ENCODE results near the gene COPS8.

COPS8 gene

DNA sequence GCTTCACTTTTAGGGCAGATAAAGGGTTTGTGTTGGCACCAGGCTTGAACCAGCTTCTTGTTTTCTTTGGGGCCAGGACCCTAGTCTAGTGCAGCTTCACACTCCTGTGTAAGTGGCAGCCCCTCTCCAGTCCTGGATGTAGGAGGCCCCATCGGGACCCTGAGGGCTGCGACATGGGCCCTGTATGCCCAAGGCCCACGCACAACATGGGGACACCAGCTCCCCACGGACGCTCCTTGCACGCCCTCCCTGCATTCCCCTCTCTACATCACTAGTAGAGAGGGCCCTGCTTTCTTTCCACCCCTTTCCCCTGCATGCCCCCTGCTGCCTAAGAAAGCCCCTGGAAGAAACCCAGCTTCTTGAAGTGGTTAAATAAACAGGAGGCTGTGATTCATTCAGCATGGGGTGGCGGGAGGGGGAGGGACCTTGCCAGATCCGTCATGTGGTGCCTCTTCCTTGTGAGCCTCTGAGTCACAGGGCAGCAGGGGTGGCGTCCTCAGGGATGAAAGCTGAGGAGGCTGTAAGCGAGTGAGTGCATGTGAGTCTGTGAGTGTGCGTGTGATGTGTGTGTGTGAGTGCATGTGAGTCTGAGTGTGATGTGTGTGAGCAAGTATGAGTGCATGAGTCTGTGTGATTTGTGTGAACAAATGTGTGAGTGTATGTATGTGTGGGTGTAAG, 42.5 kb downstream of the COPS8 start (continued):
- peak; percentile 24; the same call in 1 of the 2 replicates for TF ChIP-seq GFI1B (tag by site-specific recombination; IDR thresholded peaks at IDR 0.05)
- peak; percentile 69 for TF ChIP-seq ZNF366 (tag by site-specific recombination; conservative IDR thresholded peaks at IDR 0.05)
- peak; percentile 29; the same call in 1 of the 2 replicates for TF ChIP-seq ZFP69B (tag by site-specific recombination; IDR thresholded peaks at IDR 0.05)
- TF ChIP-seq SP2 (tag by site-specific recombination; IDR thresholded peaks at IDR 0.05): peak; percentile 16; the same call in 1 of the 2 replicates
- peak; percentile 47; the same call in 1 of the 2 replicates for TF ChIP-seq KLF9 (tag by site-specific recombination; IDR thresholded peaks at IDR 0.05; ENCODE audit: low read depth)
- peak; percentile 95 for TF ChIP-seq ZBTB1 (tag by site-specific recombination; IDR thresholded peaks at IDR 0.05)
- TF ChIP-seq ZNF624 (tag by site-specific recombination; IDR thresholded peaks at IDR 0.05): no peak
- TF ChIP-seq SP3 (tag by site-specific recombination; IDR thresholded peaks at IDR 0.05): peak; percentile 32; the same call in 1 of the 2 replicates
- no peak for TF ChIP-seq ZNF514 (tag by site-specific recombination; IDR thresholded peaks at IDR 0.05)
- TF ChIP-seq PRDM1 (tag by site-specific recombination; IDR thresholded peaks at IDR 0.05): peak; percentile 54; the same call in 1 of the 2 replicates
- TF ChIP-seq, protein P1, sequence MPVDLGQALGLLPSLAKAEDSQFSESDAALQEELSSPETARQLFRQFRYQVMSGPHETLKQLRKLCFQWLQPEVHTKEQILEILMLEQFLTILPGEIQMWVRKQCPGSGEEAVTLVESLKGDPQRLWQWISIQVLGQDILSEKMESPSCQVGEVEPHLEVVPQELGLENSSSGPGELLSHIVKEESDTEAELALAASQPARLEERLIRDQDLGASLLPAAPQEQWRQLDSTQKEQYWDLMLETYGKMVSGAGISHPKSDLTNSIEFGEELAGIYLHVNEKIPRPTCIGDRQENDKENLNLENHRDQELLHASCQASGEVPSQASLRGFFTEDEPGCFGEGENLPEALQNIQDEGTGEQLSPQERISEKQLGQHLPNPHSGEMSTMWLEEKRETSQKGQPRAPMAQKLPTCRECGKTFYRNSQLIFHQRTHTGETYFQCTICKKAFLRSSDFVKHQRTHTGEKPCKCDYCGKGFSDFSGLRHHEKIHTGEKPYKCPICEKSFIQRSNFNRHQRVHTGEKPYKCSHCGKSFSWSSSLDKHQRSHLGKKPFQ (tag by site-specific recombination; IDR thresholded peaks at IDR 0.05): peak; percentile 91; the same call in 1 of the 2 replicates
- TF ChIP-seq, protein P2, sequence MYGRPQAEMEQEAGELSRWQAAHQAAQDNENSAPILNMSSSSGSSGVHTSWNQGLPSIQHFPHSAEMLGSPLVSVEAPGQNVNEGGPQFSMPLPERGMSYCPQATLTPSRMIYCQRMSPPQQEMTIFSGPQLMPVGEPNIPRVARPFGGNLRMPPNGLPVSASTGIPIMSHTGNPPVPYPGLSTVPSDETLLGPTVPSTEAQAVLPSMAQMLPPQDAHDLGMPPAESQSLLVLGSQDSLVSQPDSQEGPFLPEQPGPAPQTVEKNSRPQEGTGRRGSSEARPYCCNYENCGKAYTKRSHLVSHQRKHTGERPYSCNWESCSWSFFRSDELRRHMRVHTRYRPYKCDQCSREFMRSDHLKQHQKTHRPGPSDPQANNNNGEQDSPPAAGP (tag by site-specific recombination; IDR thresholded peaks at IDR 0.05): peak; percentile 83
- TF ChIP-seq ZNF19 (tag by site-specific recombination; IDR thresholded peaks at IDR 0.05; ENCODE audit: low read depth): no peak
- peak; percentile 72; the same call in 1 of the 2 replicates for TF ChIP-seq GLI4 (tag by site-specific recombination; IDR thresholded peaks at IDR 0.05)
- 0 out of 2 replicates have a peak, but pooled peaks have one; percentile 30 for TF ChIP-seq SCRT2 (tag by site-specific recombination; IDR thresholded peaks at IDR 0.05)
- TF ChIP-seq ZNF391 (tag by site-specific recombination; IDR thresholded peaks at IDR 0.05; ENCODE audit: borderline replicate concordance, low read depth): peak; percentile 85; the same call in 1 of the 2 replicates
- TF ChIP-seq, protein P3, sequence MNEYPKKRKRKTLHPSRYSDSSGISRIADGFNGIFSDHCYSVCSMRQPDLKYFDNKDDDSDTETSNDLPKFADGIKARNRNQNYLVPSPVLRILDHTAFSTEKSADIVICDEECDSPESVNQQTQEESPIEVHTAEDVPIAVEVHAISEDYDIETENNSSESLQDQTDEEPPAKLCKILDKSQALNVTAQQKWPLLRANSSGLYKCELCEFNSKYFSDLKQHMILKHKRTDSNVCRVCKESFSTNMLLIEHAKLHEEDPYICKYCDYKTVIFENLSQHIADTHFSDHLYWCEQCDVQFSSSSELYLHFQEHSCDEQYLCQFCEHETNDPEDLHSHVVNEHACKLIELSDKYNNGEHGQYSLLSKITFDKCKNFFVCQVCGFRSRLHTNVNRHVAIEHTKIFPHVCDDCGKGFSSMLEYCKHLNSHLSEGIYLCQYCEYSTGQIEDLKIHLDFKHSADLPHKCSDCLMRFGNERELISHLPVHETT (tag by site-specific recombination; IDR thresholded peaks at IDR 0.05): peak; percentile 76
- peak; percentile 44; the same call in 1 of the 2 replicates for TF ChIP-seq ZNF843 (tag by site-specific recombination; IDR thresholded peaks at IDR 0.05)
- TF ChIP-seq, protein P4, sequence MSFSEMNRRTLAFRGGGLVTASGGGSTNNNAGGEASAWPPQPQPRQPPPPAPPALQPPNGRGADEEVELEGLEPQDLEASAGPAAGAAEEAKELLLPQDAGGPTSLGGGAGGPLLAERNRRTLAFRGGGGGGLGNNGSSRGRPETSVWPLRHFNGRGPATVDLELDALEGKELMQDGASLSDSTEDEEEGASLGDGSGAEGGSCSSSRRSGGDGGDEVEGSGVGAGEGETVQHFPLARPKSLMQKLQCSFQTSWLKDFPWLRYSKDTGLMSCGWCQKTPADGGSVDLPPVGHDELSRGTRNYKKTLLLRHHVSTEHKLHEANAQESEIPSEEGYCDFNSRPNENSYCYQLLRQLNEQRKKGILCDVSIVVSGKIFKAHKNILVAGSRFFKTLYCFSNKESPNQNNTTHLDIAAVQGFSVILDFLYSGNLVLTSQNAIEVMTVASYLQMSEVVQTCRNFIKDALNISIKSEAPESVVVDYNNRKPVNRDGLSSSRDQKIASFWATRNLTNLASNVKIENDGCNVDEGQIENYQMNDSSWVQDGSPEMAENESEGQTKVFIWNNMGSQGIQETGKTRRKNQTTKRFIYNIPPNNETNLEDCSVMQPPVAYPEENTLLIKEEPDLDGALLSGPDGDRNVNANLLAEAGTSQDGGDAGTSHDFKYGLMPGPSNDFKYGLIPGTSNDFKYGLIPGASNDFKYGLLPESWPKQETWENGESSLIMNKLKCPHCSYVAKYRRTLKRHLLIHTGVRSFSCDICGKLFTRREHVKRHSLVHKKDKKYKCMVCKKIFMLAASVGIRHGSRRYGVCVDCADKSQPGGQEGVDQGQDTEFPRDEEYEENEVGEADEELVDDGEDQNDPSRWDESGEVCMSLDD (tag by site-specific recombination; IDR thresholded peaks at IDR 0.05): no peak
- no peak for TF ChIP-seq SCRT1 (tag by site-specific recombination; IDR thresholded peaks at IDR 0.05; ENCODE audit: borderline replicate concordance)
- TF ChIP-seq, protein P5, sequence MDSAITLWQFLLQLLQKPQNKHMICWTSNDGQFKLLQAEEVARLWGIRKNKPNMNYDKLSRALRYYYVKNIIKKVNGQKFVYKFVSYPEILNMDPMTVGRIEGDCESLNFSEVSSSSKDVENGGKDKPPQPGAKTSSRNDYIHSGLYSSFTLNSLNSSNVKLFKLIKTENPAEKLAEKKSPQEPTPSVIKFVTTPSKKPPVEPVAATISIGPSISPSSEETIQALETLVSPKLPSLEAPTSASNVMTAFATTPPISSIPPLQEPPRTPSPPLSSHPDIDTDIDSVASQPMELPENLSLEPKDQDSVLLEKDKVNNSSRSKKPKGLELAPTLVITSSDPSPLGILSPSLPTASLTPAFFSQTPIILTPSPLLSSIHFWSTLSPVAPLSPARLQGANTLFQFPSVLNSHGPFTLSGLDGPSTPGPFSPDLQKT (IDR thresholded peaks at IDR 0.05; ENCODE audit: borderline replicate concordance, low read depth, low read length): no peak
- TF ChIP-seq ZIC2 (tag by site-specific recombination; IDR thresholded peaks at IDR 0.05): peak; percentile 91
- peak; percentile 61; the same call in 1 of the 2 replicates for TF ChIP-seq RBAK (tag by site-specific recombination; IDR thresholded peaks at IDR 0.05)
- 0 out of 2 replicates have a peak, but pooled peaks have one; percentile 26 for TF ChIP-seq ZNF600 (tag by site-specific recombination; IDR thresholded peaks at IDR 0.05)
- peak; percentile 83 for TF ChIP-seq ZXDB (tag by site-specific recombination; IDR thresholded peaks at IDR 0.05)
- no peak for TF ChIP-seq MZF1 (tag by site-specific recombination; IDR thresholded peaks at IDR 0.05; ENCODE audit: borderline replicate concordance)
- TF ChIP-seq ZNF335 (tag by site-specific recombination; conservative IDR thresholded peaks at IDR 0.05): no peak
- TF ChIP-seq, protein P6, sequence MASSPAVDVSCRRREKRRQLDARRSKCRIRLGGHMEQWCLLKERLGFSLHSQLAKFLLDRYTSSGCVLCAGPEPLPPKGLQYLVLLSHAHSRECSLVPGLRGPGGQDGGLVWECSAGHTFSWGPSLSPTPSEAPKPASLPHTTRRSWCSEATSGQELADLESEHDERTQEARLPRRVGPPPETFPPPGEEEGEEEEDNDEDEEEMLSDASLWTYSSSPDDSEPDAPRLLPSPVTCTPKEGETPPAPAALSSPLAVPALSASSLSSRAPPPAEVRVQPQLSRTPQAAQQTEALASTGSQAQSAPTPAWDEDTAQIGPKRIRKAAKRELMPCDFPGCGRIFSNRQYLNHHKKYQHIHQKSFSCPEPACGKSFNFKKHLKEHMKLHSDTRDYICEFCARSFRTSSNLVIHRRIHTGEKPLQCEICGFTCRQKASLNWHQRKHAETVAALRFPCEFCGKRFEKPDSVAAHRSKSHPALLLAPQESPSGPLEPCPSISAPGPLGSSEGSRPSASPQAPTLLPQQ (tag by site-specific recombination; IDR thresholded peaks at IDR 0.05): peak; percentile 53; the same call in 1 of the 2 replicates
